Suprapubic skin (tissue), 3 donors: ENCODE results near the gene WFDC10B.
"Not testable (repeated sequence)": the region's sequence is repeated elsewhere in the genome, so short reads cannot be mapped to it uniquely, and the experiment has no call there.

Experiments used
- CTCF ChIP-seq, 2 donors: fragments of 200-600 bp in 1 of 2; fragments of 450-650 bp in 1 of 2; sonication (generic) in 1 of 2; IDR thresholded peaks; one replicate each; pipeline ENCODE4 v1.5.1; 2016 to 2019; ENCODE audit warnings: antibody characterized with exemption in 2 of 2, mild to moderate bottlenecking in 1 of 2, moderate library complexity in 1 of 2
- EP300 ChIP-seq: sonication (generic); formaldehyde crosslinking; IDR thresholded peaks from one replicate; pipeline ENCODE4 v1.6.1; 2017; ENCODE audit warnings: antibody characterized with exemption
- POLR2A ChIP-seq, 2 donors: fragments of 450-650 bp; IDR thresholded peaks; one replicate each; pipeline ENCODE4 v1.6.1; 2017; ENCODE audit warnings: antibody characterized with exemption in 2 of 2, mild to moderate bottlenecking in 2 of 2, moderate library complexity in 2 of 2

GRCh38 chr20:45657038-45657437 lies 47.8 kb downstream of the WFDC10B start:
- TF ChIP-seq POLR2A (IDR thresholded peaks at IDR 0.05); CTCF (IDR thresholded peaks at IDR 0.05); EP300: not testable (repeated sequence)
